ENCODE results near the gene INPPL1.

The INPPL1 gene

GRCh38 chr11:72280726-72281315 lies 56.3 kb downstream of the INPPL1 start:
- H3K27me3 ChIP-seq (ENCODE audit: insufficient read depth, insufficient read length) = no peaks in the 10 kb centered on the region
- no peak for DNase-seq (ENCODE audit: low read depth, low spot score)
- H3K9ac ChIP-seq (ENCODE audit: insufficient read length, low read depth) = no peak overlapping the region
- TF ChIP-seq SUZ12 (IDR thresholded peaks at IDR 0.05; ENCODE audit: extremely low read depth, insufficient read depth, insufficient read length) (no peak), ZNF274 (IDR thresholded peaks at IDR 0.05; ENCODE audit: low read depth, low read length) (no peak), YY1 (IDR thresholded peaks at IDR 0.05; ENCODE audit: insufficient read depth, insufficient read length) (no peak)
- H3K4me1 ChIP-seq (ENCODE audit: insufficient read depth, insufficient read length) = no peaks in the 10 kb centered on the region
- no peaks in the 10 kb centered on the region; the same call in 1 of the 2 replicates for H3K9me3 ChIP-seq (ENCODE audit: insufficient read depth, low read length)
- H3K4me3 ChIP-seq (ENCODE audit: insufficient read length, low read depth) = no peak overlapping the region
- H3K36me3 ChIP-seq (ENCODE audit: insufficient read depth, insufficient read length, low read length) = no peaks in the 10 kb centered on the region

DNA sequence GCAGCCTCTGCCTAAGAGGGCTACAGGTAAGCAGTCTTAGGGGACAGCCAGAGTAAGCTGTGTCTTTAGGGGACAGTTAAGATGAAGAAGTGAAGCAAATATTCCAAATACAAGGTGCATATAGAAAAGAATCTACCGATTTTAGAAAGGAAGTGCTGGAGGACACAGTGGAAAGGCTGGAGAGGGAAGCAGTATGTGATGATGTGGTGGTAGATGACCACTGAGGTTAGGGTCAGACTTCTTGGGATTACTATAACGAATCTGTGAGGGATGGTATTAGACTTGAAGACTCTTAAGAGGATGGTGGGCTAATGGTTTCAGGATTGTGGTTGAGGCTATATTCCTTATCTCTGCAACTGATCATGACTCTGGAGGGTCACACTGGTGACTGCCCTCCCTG lies 59.4 kb downstream of the INPPL1 start:
- H3K9me3 ChIP-seq (ENCODE audit: insufficient read depth, low read length) = no peaks in the 10 kb centered on the region; the same call in 1 of the 2 replicates
- no peaks in the 10 kb centered on the region for H3K4me1 ChIP-seq (ENCODE audit: insufficient read depth, insufficient read length)
- H3K36me3 ChIP-seq (ENCODE audit: insufficient read depth, insufficient read length, low read length) = no peaks in the 10 kb centered on the region
- H3K4me3 ChIP-seq (ENCODE audit: insufficient read length, low read depth) = no peak overlapping the region
- no peak for TF ChIP-seq ZNF274 (IDR thresholded peaks at IDR 0.05; ENCODE audit: low read depth, low read length)
- TF ChIP-seq SUZ12 (IDR thresholded peaks at IDR 0.05; ENCODE audit: extremely low read depth, insufficient read depth, insufficient read length) = no peak
- TF ChIP-seq YY1 (IDR thresholded peaks at IDR 0.05; ENCODE audit: insufficient read depth, insufficient read length) = no peak
- H3K9ac ChIP-seq (ENCODE audit: insufficient read length, low read depth) = no peak overlapping the region
- no peak for DNase-seq (ENCODE audit: low read depth, low spot score)
- H3K27me3 ChIP-seq (ENCODE audit: insufficient read depth, insufficient read length) = no peaks in the 10 kb centered on the region

DNA sequence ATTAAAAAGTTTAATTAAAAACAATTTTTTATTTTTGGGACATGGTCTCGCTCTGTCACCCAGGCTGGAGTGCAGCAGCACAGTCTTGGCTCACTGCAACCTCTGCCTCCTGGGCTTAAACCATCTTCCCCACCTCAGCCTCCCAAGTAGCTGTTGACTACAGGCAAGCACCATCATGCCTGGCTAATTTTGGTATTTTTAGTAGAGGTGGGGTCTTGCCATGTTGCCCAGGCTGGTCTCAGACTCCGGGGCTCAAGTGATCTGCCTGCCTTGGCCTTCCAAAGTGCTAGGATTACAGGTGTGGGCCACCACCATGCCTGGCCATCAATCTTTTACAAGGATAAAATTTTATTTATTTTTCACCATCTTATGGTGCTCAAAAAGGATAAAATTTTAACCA lies 62.7 kb downstream of the INPPL1 start:
- Histone ChIP-seq H3K36me3 (ENCODE audit: insufficient read depth, insufficient read length, low read length) (peaks cover 6% of the 10 kb centered on the region), H3K4me1 (ENCODE audit: insufficient read depth, insufficient read length) (no peaks in the 10 kb centered on the region), H3K9me3 (ENCODE audit: insufficient read depth, low read length) (no peaks in the 10 kb centered on the region), H3K9ac (ENCODE audit: insufficient read length, low read depth) (no peak overlapping the region), H3K27me3 (ENCODE audit: insufficient read depth, insufficient read length) (no peaks in the 10 kb centered on the region), H3K4me3 (ENCODE audit: insufficient read length, low read depth) (no peak overlapping the region)
- TF ChIP-seq YY1 (IDR thresholded peaks at IDR 0.05; ENCODE audit: insufficient read depth, insufficient read length) (no peak), ZNF274 (IDR thresholded peaks at IDR 0.05; ENCODE audit: low read depth, low read length) (no peak), SUZ12 (IDR thresholded peaks at IDR 0.05; ENCODE audit: extremely low read depth, insufficient read depth, insufficient read length) (no peak)
- DNase-seq (ENCODE audit: low read depth, low spot score) = no peak

Data from NT2/D1 (cell line).